NCI-H1048 (cell line): ENCODE results near the gene LRRC31.

Source experiments
- DNase-seq: peaks from one replicate; lab custom pipeline; 2025; lab: John Stamatoyannopoulos, UW

The LRRC31 gene

DNA sequence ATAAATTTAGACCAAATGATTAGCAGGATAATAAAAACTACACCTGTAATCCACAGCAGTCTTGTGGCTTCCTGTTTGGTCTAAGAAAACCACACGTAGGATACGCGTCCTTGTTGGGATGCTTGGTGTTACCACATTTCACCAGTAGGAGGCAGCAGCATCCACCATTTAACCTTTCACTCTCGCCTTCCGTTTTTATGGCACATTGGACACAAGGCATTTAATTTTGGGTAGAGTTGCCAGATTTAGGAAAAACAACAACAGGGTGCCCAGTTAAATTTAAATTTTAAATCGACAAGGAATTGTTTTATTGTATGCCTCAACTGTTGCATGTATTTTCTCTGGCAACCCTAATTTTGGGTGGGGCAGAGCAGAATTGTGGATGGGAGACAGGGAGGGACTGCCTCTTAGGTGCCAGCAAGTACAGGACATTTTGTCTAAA is 6.3 kb downstream of the LRRC31 start:
- DNase-seq, result peak; percentile 18

DNA sequence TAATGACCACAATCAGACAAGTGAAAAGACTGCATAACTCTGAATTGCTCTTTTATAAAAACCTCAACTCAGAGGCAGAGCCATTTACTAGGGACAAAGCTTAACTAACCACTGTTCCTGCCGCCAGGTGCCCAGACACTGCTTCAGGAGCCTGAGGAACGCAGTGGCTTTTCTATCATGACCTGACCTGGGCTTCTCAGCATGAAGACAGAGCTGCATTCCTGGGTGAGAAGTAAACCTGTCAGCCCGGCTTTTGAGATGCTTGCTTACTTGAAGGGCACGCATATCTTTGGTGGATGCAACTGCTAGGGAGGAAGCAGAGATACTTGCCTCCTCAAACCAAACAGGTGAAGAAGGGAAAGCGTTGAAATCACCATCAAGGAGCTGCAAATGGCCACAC is 7.9 kb downstream of the LRRC31 start:
- no peak for DNase-seq

DNA sequence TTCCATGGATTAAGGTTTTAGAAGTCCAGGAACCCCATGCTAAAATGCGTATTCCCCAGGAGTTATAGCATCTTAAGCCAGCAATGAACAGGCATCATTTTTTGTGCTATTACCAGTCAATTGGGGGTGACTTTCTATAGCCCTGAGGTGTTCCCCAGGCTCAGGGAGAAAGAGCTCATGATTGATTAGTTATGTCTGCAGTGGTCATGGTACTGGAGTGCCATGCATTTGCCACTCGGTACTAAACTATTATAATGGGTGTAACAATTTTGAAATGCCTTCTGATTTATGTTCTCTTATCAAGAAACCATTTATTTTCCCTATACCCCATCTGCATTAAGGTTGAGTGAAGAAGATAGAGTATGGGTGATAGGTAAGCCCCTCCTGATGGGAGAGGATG is 11.9 kb downstream of the LRRC31 start:
- no peak for DNase-seq

DNA sequence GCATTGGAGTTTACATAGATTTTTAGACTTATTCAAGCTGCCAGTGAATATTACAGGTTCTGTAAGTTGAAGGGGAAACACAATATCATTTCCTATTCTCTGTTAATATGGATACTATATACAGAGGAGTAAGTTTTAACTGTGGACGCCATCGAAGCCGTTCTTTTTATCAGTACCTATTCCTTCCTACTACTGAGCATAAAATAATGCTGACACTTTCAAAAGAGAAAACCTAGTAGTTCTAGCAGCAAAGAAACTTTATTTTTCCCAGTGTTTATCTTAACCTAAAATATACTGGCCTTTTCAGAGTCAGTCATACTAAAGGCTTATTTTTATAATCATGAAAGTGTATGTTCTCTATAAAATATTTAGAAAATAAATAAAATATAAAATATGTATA is 14.2 kb downstream of the LRRC31 start:
- no peak for DNase-seq

DNA sequence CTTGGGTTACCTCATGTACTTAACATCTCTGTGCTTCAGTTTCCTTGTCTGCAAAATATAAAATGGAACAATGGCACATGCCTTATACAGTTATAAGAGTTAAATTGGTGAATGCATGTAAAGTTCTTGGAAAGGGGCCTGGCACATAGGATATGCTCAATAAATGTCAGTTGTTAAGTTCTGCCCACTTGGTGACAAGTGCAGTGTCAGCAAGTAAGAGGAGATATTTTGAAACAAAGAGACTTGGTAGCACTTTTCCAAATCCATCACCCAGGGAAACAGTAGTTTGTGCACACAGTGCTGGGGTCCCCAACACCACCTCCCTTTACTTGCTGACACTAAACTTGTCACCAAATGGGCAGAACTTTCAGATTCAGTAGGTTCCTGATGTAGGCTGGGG is 19.1 kb downstream of the LRRC31 start:
- DNase-seq, result no peak

DNA sequence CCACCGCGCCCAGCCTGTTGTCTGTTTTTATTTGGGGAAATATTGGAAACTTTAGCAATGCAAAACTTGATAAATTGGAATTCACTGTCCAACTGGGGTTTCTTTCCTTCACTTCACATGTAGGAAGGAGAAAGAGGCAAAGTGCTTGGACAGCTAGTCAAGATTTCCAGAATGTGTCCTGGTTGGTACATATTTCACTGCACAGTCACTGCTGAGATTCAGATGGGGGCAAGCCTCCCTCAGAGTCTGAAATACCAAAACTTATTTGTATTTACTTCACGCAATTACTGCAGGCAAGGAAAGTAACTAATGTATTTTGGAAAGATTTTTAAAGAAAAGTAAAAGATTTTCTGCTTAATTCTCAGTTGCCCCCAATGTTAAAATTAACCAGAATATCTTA is 21.0 kb downstream of the LRRC31 start:
- no peak for DNase-seq

DNA sequence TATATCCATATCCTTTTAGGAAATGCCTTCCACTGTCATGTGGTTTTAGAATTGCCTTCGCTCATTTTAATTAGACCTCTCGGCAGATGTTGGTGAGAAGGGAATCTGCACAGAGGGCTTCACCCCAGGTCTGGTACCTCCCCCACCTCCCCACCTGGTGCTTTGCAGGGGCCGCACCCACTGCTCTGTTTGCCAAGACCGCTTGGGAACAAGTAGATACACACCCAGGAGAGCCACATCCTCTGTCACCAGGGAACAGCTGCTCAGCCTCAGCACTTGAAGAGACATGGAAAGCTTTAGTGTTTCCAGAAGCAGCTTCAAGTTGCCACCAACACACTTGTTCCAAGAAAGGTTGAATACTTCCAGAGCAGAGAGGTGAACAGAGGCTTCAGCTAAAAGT is 21.8 kb downstream of the LRRC31 start:
- DNase-seq, result no peak

DNA sequence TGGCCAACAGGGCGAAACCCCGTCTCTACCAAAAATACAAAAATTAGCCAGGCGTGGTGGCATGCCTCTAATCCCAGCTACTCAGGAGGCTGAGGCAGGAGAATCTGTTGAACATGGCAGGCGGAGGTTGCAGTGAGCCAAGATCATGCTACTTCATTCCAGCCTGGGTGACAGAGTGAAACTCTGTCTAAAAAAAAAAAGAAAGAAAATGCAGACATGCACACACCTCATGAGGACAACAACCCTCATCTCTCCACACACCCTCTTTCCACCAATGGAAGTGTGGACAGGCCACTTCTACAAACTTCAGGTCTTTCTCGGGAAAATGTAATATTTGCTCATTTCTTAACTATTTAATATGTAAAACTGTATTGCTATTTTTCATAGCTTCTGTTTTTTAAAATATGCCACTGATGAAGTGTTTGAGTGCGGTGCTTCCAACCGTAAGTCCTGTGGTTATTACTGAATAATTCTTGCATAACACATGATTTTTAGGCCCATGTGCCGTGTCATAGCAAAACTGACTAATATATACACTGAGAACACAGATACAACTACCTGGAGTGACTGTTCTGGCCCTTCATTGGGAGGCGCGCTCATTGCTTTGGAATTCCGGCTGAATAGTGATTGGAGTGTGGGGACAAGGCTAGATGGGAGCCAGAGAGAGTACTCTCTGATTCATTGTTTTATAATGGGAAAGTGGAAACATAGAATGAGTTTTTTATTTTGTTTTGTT is 23.1 kb downstream of the LRRC31 start:
- DNase-seq, result no peak

DNA sequence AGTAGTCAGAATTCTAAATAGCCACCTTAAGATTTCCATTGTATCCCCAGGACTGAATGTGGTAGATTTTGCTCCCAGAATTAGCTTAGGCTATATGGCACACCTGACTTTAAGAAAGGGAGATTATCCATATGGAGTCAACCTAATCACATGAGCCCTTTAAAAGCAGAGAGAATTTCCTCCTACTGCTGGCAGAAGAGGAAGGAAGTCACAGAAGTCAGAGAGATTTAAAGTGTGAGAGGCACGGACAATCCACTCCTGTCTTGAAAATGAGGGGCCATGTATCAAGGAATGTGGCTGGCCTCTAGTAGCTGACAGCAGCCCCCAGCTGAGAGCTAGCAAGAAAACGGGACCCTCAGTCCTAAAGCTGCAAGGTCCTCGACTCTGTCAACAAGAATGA is 26.8 kb downstream of the LRRC31 start:
- no peak for DNase-seq

DNA sequence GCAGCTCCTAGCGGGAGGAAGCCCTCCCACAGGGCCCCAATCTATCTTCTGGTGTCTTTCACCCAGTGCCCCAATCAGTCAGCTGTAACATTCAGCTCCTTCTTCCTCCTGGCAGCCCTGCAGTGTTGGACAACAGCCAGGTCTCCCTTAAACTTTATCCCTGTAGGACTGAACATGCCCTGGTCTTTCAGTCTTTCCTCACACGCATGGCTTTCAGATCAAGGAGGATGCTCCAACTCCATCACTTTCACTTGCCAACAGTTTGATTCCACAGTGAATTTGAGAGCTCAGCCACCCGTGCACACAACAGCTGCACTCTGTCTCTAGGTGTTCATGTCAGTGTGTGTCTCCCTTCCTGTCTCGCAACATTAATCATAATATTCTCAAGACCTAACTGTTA is 28.6 kb downstream of the LRRC31 start:
- no peak for DNase-seq

DNA sequence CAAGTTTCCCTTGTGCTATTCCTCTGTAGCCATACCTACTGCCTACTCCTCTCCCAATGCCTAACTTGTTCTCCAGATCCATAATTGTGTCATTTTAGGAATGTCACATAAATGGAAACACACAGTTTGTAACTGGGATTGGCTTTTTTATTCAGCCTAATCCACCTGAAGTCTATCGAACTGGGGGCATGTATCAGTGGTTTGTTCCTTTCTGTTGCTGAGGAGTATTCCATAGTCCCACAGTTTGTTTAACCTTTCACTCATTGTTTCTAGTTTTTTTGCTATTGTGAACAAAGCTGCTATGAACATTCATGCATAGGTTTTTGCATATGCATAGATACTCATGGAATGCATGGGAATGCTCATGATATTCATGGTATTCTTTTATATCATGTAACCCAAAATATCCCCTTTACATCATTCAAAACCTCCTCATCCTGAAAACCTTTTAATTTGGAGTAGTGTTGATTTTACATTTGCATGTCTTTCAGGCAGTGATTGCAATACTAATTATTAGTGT is 31.2 kb downstream of the LRRC31 start:
- DNase-seq, result no peak

DNA sequence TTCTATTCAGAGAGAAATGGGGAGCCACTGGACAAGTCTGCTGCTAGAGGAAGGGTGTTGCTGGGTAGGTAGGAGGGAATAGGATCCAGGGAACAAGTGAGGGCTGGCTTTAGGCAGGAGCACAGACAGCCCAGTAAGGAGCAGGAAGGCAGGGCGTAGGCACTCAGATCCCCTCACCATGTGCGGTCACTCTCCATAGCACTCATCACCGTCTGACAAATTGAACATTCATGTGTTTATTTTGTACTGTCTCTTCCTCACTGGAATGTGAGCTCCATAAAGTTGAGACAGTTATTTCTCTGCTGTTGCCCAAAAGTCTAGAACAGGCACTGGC is 32.8 kb downstream of the LRRC31 start:
- DNase-seq, result no peak

DNA sequence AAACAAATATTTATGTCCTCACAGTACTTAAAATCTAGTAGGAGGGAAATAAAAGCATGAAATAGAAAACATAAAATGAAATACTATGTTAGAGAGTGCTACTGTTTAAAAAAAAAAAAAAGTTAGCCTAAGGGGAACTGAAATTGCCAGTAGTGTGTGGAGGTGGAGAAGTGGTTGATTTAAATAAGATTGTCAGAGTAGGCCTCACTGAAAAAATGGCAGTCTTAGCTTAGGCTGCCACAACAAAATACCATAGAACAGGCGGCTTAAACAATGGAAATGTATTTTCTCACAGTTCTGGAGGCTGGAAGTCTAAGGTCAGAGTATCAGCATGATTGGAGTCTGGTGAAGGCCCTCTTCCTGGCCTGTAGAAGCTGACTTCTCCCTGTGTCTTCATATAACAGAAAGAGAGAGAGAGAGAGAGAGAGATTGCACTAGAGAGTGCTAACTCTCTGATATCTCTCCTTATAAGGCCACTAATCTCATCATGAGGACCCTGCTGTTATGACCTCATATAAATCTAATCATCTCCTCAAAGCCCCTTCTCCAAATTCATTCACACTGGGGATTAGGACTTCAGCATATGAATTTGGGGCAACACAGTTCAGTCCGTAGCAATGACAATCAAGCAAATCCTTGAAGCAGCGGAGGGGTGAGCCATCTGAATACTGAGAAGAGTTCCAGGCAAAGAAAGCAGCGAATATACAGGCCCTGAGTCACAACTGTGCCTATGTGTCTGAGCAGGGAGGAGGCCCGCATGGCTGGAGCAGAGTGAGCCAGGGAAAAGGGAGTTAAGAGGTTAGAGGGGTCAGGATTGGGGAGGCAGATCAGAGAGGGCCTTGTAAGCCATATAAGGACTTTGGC is 33.4 kb downstream of the LRRC31 start:
- DNase-seq, result no peak

DNA sequence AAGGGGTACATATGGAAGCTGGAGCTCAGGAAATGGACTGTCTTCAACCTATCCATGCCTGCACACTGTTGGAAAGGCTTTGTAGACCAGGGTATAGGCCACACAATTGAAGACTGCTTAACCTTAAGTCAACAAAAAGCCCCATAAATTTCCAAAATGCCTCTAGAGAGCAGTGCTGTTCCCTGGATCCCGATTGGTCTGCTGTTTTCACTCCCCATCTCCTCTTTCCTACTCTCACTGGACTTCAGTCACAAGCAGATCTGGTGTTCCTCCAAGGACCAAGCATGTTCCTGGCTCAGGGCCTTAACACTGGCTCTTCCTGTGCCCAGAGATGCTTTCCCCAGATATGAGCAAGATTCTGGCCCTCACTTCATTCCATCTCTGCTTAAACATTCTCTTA is 34.2 kb downstream of the LRRC31 start:
- no peak for DNase-seq

DNA sequence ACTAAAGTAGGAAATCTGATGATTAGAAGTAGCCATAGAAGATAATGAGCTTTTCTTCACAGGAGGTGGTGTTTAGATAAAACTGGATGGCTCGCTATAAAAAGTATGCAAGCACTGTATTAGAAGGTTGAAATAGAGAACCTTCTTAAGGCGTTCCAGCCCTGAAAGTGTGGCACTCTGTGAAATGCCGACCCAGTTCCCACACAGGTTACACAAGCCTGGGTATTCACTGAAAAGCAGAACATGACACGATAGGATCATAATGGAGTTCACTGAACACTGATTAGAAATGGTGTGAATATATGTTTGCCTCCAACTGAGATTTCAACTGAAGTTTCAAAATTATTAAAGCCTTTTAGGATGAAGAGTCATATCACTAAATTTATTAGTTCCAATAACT is 42.0 kb downstream of the LRRC31 start:
- no peak for DNase-seq

DNA sequence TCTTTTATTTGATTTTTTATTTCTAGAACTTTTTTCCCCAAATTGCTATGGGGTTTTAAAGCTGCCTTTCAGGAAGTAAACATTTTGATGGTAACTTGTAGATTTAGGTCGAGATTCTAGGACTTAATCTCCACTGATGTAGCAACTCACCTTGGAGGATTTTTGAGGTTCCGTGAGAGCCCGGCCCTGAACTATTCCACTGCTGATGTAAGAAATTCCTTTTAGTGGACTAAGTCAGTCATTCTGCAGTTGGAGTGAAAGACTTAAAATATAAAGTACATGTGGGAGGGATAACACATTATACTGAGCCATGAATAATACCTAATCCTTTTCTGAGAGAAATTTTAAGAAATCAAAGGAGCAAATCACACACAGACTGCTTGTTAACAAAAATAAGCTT is 44.4 kb downstream of the LRRC31 start:
- no peak for DNase-seq

DNA sequence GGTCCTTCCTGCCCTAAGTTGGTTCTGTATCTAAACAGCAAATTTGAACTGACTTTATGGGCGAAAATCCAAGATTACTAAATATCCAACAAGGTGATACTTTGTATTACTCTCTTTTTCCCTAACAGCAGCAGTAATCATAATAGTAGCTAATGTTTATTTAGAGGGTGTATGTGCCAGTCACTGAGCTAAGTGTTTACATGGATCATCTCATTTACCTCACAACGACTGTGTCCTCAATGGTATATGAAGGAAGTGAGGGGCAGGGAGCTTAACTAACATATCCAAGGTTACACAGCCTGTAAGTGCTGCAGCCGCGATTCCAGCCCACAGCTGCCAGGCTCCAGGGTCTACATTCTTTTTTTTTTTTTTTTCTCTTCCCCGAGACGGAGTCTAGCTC is 46.8 kb downstream of the LRRC31 start:
- no peak for DNase-seq

DNA sequence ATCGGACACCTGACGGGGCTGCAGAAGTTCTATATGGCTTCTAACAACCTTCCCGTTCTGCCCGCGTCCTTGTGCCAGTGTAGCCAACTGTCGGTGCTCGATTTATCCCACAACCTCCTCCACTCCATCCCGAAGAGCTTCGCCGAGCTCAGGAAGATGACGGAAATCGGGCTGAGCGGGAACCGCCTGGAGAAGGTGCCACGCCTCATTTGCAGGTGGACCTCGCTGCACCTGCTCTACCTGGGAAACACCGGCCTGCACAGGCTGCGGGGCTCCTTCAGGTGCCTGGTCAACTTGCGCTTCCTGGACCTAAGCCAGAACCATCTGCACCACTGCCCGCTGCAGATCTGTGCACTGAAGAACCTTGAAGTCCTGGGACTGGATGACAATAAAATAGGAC is 47.2 kb downstream of the LRRC31 start:
- no peak for DNase-seq

DNA sequence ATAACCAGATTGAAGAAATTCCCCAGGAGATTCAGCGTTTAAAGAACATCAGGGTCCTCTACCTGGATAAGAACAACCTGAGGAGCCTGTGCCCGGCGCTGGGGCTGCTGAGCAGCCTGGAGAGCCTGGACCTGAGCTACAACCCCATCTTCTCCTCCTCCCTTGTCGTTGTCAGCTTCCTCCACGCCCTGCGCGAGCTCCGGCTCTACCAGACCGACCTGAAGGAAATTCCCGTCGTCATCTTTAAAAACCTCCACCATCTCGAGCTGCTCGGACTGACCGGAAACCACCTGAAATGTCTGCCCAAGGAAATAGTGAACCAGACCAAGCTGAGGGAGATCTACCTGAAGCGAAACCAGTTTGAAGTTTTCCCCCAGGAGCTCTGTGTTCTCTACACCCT is 47.6 kb downstream of the LRRC31 start:
- DNase-seq, result no peak

DNA sequence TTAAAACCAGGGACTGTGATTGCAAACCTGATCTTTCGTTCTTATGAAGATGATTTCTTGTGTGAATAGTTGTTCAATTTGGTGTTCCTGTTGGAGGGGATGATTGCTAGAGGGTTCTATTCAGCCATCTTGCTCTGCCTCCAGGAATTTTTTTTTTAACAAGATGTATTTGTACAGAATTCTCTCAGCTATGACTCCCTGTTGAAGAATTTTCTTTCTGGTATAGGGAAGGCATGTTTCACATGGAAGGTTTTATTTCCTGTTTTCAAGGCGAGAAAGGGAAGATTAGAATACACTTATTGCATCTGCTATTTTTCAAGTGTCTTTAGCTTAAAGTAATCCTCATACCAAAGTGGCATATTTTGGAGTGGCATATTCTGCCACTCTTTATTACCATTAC is 51.4 kb downstream of the LRRC31 start:
- DNase-seq, result no peak

DNA sequence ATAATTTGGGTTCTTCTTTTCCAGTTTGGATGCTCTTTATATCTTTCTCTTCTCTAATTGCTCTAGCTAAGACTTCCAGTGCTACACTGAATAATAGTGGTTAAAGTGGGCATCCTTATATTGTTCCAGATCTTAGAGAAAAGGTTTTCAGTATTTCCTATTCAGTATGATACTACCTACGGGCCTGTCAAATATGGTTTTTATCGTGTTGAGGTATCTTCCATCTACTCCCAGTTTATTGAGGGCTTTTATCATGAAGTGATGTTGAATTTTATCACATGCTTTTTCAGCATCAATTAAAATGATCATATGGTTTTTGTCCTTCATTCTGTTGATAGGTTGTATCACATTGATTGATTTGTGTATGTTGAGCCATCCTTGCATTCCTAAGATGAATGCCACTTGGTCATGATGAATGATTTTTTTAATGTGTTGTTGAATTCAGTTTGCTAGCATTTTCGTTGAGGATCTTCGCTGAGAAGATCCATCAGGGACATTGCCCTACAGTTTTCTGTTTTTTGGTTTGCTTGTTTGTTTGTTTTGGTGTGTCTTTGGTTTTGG is 54.1 kb downstream of the LRRC31 start:
- no peak for DNase-seq

DNA sequence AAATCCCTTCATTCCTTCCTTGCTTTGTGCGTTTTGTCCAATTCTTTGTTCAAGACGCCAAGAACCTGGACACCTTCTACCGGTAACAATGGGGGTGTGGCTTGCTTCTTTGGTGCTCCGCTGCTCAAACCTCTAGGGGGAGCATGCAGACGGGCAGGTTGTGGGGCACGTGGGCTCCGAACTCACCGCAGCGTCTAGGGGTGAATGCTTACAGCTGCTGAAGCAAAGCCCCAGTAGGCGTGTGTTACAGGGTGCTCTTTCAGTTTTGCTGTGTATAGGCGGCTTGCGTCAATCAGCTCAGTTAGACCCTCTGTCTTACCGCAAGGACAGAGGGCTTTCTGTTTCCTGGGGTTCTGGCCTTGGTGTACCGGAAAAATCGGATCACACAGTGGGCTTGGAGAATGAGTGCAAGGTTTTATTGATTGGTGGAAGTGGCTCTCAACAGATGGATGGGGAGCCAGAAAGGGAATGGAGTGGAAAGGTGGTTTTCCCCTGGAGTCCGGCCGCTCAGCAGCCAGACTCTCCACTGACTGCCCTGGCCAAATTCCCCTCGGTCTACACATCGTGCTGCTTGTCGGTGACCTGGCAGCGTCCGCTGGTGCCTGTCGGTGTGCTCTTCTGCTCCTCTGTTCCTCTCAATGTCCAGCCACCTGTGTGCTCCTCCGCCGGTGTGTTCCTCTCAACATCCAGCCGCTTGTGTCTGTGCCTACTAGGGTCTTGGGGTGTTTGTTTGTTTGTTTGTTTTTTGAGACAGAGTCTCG is 55.8 kb downstream of the LRRC31 start:
- DNase-seq, result no peak
